RWPE2 (cell line): ENCODE measurements around the gene GCSH.

Experiments used
- ATAC-seq: fragments of 200-7000 bp; cut with Tn5 transposase; 3 replicates; pipeline ENCODE4 v1.9.1; 2021; ENCODE audit warnings: low read depth
- DNase-seq: peaks from one replicate; pipeline ENCODE4 v3.0.0-alpha.2; 2020; ENCODE audit warnings: low spot score
- H3K27ac ChIP-seq: fragments of 450-650 bp; 2 replicates; pipeline ENCODE4 v1.5.1; 2017; ENCODE audit warnings: mild to moderate bottlenecking; ENCODE audit not compliant: poor library complexity, severe bottlenecking
- H3K27me3 ChIP-seq: fragments of 250-450 bp; sonication (Bioruptor Pico); 2 replicates; pipeline ENCODE4 v1.5.1; 2021; ENCODE audit warnings: mild to moderate bottlenecking, moderate library complexity; ENCODE audit not compliant: insufficient read depth, poor library complexity, severe bottlenecking
- H3K36me3 ChIP-seq: fragments of 250-450 bp; sonication (Bioruptor Pico); 2 replicates; pipeline ENCODE4 v1.5.1; 2020; ENCODE audit warnings: low read depth, mild to moderate bottlenecking, moderate library complexity
- H3K4me1 ChIP-seq: fragments of 250-450 bp; sonication (Bioruptor Pico); 2 replicates; pipeline ENCODE4 v1.5.1; 2021; ENCODE audit warnings: mild to moderate bottlenecking, moderate library complexity; ENCODE audit not compliant: insufficient read depth, poor library complexity, severe bottlenecking
- H3K4me3 ChIP-seq: fragments of 250-450 bp; sonication (Bioruptor Pico); 2 replicates; pipeline ENCODE4 v1.5.1; 2021; ENCODE audit warnings: mild to moderate bottlenecking, moderate library complexity; ENCODE audit not compliant: severe bottlenecking
- H3K9me3 ChIP-seq: fragments of 250-450 bp; sonication (Bioruptor Pico); 2 replicates; pipeline ENCODE4 v1.5.1; 2021; ENCODE audit warnings: mild to moderate bottlenecking, moderate library complexity; ENCODE audit not compliant: severe bottlenecking
- TF ChIP-seq, protein P1 (sequence below): fragments of 450-650 bp; IDR thresholded peaks from one replicate; pipeline ENCODE4 v1.5.1; 2017; ENCODE audit warnings: mild to moderate bottlenecking, moderate library complexity; ENCODE audit not compliant: poor library complexity, severe bottlenecking

Gene GCSH

DNA sequence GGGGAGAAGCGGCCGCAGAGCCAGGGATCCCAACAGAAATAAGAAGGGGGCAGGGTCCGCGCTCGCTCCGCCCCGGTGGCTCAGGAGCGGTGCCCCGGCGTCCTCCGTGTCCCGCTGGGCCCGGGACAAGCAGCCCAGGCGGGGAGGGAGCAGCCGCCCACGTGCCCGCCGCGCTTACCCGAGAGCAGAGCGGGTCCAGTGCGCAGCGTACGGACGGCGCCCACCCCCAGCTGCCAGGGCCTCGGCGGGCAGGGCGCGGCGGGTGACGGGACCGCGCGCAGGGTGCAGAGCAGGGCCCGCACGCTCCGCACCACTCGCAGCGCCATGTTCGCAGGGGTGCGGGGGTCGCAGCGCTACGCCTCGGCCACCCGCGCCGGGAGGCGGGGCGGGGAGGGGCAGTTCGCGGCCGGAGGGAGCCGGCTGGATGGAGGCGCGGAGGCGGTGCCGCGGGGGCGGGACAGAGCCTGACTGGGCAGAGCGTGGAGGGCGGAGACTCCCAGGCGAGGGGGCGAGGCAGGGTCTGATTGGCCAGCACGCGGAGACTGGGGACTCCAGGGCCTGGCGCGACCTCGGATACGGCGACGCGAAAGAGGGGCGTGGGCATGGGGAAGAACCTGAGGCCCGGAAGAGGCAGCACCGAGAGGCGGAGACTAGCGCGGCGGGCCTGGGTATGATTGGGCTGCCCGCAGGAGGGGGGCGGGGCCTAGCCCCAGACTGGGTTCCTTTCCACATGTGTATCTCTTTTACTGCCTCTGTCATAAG, at the start of gene GCSH:
Gene GCSH (minus strand): TSS at position 443 of the 762 bp plus-strand sequence. CDS start 117 bp downstream, at position 326.
- TF ChIP-seq, protein P1, sequence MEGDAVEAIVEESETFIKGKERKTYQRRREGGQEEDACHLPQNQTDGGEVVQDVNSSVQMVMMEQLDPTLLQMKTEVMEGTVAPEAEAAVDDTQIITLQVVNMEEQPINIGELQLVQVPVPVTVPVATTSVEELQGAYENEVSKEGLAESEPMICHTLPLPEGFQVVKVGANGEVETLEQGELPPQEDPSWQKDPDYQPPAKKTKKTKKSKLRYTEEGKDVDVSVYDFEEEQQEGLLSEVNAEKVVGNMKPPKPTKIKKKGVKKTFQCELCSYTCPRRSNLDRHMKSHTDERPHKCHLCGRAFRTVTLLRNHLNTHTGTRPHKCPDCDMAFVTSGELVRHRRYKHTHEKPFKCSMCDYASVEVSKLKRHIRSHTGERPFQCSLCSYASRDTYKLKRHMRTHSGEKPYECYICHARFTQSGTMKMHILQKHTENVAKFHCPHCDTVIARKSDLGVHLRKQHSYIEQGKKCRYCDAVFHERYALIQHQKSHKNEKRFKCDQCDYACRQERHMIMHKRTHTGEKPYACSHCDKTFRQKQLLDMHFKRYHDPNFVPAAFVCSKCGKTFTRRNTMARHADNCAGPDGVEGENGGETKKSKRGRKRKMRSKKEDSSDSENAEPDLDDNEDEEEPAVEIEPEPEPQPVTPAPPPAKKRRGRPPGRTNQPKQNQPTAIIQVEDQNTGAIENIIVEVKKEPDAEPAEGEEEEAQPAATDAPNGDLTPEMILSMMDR, result no peak
- H3K9me3 ChIP-seq, result no peaks in the 10 kb centered on the region
- peaks cover 18% of the 10 kb centered on the region for H3K4me1 ChIP-seq
- DNase-seq, result peak; percentile 100
- H3K4me3 ChIP-seq, result peak within 1 kb of the TSS; percentile 94
- H3K27ac ChIP-seq, result peak within 1 kb of the TSS; percentile 38
- ATAC-seq, result peak; percentile 97
- peaks cover 28% of the 10 kb centered on the region for H3K36me3 ChIP-seq
- no peaks in the 10 kb centered on the region for H3K27me3 ChIP-seq

DNA sequence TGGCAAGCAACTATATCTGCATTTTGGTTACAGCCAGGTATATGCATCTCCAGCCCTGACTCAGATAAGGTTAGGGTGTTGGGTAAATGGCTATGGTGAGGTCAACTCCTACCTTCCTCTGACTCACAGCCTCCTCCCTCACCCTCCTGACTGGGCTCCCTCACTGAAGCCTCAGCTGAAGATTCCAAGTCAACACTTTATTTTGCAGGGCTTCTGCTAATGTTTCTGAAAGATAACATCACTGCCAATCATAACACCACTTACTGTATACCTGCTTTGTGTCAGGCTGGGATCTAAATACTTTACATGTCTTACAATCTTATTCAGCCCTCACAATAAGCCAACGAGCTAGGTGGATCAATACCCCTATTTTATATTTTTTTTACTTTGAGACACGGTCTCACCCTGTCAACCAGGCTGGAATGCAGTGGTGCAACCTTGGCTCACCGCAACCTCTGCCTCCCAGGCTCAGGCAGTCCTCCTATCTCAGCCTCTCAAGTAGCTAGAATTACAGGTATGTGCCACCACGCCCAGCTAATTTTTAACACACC, 47.8 kb upstream of the GCSH start:
- H3K27ac ChIP-seq, result peak overlapping the region; percentile 87
- no peak overlapping the region for H3K4me3 ChIP-seq
- peak; percentile 87 for DNase-seq
- TF ChIP-seq, protein P1, result no peak
- no peaks in the 10 kb centered on the region for H3K36me3 ChIP-seq
- peaks cover 18% of the 10 kb centered on the region for H3K4me1 ChIP-seq
- ATAC-seq, result peak; percentile 96
- H3K27me3 ChIP-seq, result no peaks in the 10 kb centered on the region
- no peaks in the 10 kb centered on the region for H3K9me3 ChIP-seq

DNA sequence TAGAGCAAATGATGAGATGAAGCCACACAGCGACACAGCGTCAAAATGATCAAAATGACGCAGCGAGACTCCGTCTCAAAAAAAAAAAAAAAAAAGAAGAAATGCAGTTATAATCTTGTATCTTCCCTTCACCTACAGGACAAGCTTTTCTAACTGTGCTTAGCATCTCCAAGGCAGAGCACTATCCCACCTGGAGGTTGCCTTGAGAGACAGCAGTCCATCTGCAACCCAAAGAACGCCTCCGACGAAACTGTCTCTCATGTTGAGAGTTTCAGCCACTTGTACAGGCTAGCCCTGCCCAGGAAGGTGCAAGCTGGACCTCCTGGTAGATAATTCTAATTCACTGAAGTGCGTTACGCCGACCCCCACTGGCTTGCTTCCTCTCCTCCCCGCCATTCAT, 46.7 kb upstream of the GCSH start:
- H3K9me3 ChIP-seq, result no peaks in the 10 kb centered on the region
- ATAC-seq (no peak), DNase-seq (no peak)
- peak overlapping the region; percentile 87 for H3K27ac ChIP-seq
- no peak overlapping the region for H3K4me3 ChIP-seq
- no peaks in the 10 kb centered on the region for H3K27me3 ChIP-seq
- H3K4me1 ChIP-seq, result peaks cover 18% of the 10 kb centered on the region
- TF ChIP-seq, protein P1, result no peak
- H3K36me3 ChIP-seq, result no peaks in the 10 kb centered on the region

DNA sequence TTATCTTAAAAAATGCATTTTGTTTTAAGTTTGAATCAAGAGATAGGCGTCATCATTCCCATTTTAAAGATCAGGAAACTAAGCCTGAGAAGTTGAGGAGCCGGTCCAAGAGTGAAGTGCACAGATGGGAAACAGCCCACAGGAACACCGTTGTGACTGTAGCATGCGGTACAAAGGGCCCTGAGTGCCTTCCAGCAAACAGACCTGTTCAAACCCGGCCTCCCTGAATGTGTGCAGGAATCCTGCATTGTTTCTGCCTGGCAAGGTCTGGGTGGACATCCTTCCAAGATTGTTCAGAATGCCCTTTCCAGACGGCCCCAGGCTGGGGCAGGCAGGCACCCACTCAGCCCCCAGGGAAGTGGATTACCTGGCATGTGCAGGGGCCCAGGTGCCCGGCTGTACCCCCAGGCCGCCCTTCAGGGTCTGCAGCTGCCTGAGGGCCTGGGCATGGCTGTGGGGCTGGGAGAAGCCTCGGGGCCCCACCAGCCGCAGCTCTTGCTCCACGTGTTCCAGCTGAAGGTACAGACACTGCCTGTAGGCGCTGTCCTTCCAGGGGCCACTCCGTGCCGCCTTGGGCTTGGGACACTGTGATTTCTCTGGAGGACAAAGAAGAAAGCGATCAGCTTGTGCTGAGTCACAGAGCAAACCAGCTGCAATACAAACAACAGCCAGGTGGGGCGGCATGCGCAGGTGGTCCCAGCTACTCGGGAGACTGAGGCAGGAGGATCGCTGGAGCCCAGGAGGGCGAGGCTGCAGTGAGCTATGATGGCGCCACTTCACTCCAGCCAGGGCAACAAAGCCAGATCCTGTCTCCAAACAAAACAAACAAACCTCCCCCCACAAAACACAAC, 45.0 kb upstream of the GCSH start:
- Histone ChIP-seq H3K27ac (no peak overlapping the region), H3K27me3 (no peaks in the 10 kb centered on the region), H3K9me3 (no peaks in the 10 kb centered on the region), H3K36me3 (no peaks in the 10 kb centered on the region), H3K4me3 (no peak overlapping the region), H3K4me1 (peaks cover 17% of the 10 kb centered on the region)
- no peak for ATAC-seq
- TF ChIP-seq, protein P1, result peak; percentile 28
- DNase-seq, result no peak
